Transverse colon (tissue), 4 donors: ENCODE data around the gene RAB5IF. TPM values are rescaled to one million over a fixed set of nuclear protein-coding genes. Genes with fewer than 3 reads are reported as not detected.

Experiments
- DNase-seq: peaks from one replicate; pipeline ENCODE4 v3.0.0-alpha.2; 2019
- H3K27ac ChIP-seq, 4 donors: fragments of 200-600 bp; sonication (generic); 2 replicates each; pipeline ENCODE4 v1.5.1; 2016 to 2018; ENCODE audit warnings: inconsistent platforms in 4 of 4
- H3K27me3 ChIP-seq: fragments of 200-600 bp; sonication (generic); 2 replicates; pipeline ENCODE4 v1.5.1; 2017; ENCODE audit warnings: inconsistent platforms
- H3K36me3 ChIP-seq, 4 donors: fragments of 200-600 bp; sonication (generic); 2 replicates each; pipeline ENCODE4 v1.5.1; 2017 to 2019; ENCODE audit warnings: inconsistent platforms in 4 of 4
- H3K4me1 ChIP-seq, 4 donors: fragments of 200-600 bp; sonication (generic); 2 replicates each; pipeline ENCODE4 v1.5.1; 2017 to 2020; ENCODE audit warnings: inconsistent platforms in 4 of 4
- H3K4me3 ChIP-seq, 4 donors: fragments of 200-600 bp; sonication (generic); 1 replicate in 1 of 4; 2 replicates in 3 of 4; pipeline versions ENCODE4 v1.5.1 to v1.6.1; 2017 to 2019; ENCODE audit warnings: inconsistent platforms in 4 of 4
- H3K9me3 ChIP-seq, 2 donors: fragments of 200-600 bp; sonication (generic); 2 replicates each; pipeline ENCODE4 v1.5.1; 2017 to 2019; ENCODE audit warnings: inconsistent platforms in 2 of 2
- EP300 ChIP-seq: sonication (generic); formaldehyde crosslinking; IDR thresholded peaks from one replicate; pipeline ENCODE4 v1.6.1; 2017; ENCODE audit warnings: antibody characterized with exemption, low read depth
- POLR2A ChIP-seq: fragments of 450-650 bp; IDR thresholded peaks from one replicate; pipeline ENCODE4 v1.6.1; 2016; ENCODE audit warnings: antibody characterized with exemption, mild to moderate bottlenecking, moderate library complexity
- POLR2AphosphoS5 ChIP-seq, 3 donors: sonication (generic); formaldehyde crosslinking; IDR thresholded peaks; one replicate each; pipeline ENCODE4 v1.6.1; 2016; ENCODE audit warnings: antibody characterized with exemption in 3 of 3
- WGBS, 2 donors: methylation state at CpG; one replicate each; pipeline ENCODE4 v1.1.5; 2018; ENCODE audit warnings: low coverage in 1 of 2; 5-methylcytosine and 5-hydroxymethylcytosine counted together
- in situ Hi-C, 4 donors: fragments of 200-750 bp; cut with MboI; loops; one replicate each; pipeline versions ENCODE4 v1.15.0 to v1.15.1; 2017; ENCODE audit warnings: low sequenced_read_pairs in 3 of 4, low pct_ligation_motif_present in 1 of 4, low pct_unique_long_range_greater_than_20kb in 1 of 4
- intact Hi-C: fragments of 100-400 bp; cut with DNase I; formaldehyde crosslinking; loops from one replicate; pipeline ENCODE4 v1.15.1; 2023; ENCODE audit warnings: low total_unique reads
- total RNA-seq, 4 donors: library from RNA; depleted of rRNA; stranded (reverse); fragments of >200 nt; gene quantifications; one replicate each; pipeline ENCODE4 v1.1.0, GENCODE V29; 2016
- TF ChIP-seq, protein P1 (sequence below), 5 experiments: fragments of 200-600 bp in 3 of 5; fragments of 450-650 bp in 2 of 5; sonication (generic) in 3 of 5; IDR thresholded peaks; 1 replicate in 2 of 5; 2 replicates in 3 of 5; pipeline ENCODE4 v1.5.1; 2016 to 2017; ENCODE audit warnings: antibody characterized with exemption in 5 of 5, inconsistent platforms in 3 of 5, mild to moderate bottlenecking in 2 of 5, moderate library complexity in 1 of 5

The RAB5IF gene
- total RNA-seq, 4 donors from 2014 or later = 42.2 to 136 (median 102) TPM

DNA sequence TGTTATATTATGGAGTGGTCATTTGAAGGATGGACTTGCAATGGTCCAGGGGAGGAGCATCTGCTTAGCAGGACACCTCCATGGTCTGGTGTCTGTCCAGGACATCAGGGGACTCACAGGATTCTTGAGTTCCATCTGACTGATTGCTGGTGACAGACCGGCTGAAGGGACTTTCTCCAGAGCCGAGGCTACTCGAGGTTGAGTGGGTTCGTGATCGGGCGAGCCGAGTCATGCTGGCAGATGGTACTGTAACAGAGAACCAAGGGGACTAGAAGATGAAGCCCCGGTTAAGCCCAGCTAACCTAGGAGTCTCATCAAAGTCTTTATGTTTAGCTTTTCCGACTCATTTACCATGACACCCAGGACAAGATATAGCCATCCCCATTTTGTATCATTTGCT lies 47.9 kb downstream of the RAB5IF start:
- no peak overlapping the region for H3K4me3 ChIP-seq
- TF ChIP-seq EP300 (no peak), POLR2A (no peak), POLR2AphosphoS5 (IDR thresholded peaks at IDR 0.05) (no peak)
- TF ChIP-seq, protein P1, sequence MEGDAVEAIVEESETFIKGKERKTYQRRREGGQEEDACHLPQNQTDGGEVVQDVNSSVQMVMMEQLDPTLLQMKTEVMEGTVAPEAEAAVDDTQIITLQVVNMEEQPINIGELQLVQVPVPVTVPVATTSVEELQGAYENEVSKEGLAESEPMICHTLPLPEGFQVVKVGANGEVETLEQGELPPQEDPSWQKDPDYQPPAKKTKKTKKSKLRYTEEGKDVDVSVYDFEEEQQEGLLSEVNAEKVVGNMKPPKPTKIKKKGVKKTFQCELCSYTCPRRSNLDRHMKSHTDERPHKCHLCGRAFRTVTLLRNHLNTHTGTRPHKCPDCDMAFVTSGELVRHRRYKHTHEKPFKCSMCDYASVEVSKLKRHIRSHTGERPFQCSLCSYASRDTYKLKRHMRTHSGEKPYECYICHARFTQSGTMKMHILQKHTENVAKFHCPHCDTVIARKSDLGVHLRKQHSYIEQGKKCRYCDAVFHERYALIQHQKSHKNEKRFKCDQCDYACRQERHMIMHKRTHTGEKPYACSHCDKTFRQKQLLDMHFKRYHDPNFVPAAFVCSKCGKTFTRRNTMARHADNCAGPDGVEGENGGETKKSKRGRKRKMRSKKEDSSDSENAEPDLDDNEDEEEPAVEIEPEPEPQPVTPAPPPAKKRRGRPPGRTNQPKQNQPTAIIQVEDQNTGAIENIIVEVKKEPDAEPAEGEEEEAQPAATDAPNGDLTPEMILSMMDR (IDR thresholded peaks at IDR 0.05) = no peak
- no peaks in the 10 kb centered on the region for H3K27me3 ChIP-seq
- H3K4me1 ChIP-seq = no peaks in the 10 kb centered on the region
- in situ Hi-C loops (no loop called here), intact Hi-C loops (no loop called here)
- no peak for DNase-seq
- 90 to 91% methylated on average over 2 to 9 of the region's 9 CpGs for WGBS, 2 donors
- no peak overlapping the region for H3K27ac ChIP-seq
- no peaks in the 10 kb centered on the region for H3K9me3 ChIP-seq
- H3K36me3 ChIP-seq = peaks cover 0 to 7% (median 2%) of the 10 kb centered on the region in 4 donors

DNA sequence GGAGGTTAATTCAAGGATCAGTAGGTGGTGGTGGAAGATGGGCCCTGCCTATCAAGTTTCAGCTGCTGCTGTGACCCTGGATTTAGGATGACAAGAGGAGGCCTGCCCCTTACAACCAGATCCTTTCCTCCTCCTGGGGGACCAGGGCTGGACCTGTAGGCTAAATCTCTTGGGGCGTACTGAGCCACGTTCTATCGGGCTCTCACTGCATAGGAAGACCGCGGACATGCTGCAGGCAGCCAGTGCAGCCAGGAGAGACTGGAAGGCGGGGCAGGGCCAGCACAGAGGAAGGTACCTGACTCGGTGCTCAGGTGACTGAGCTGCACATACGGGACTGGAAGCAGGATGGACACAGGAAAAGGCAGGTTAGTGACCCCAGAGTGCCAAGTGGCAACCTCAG lies 48.9 kb downstream of the RAB5IF start:
- no peak for TF ChIP-seq EP300
- TF ChIP-seq, protein P1 (IDR thresholded peaks at IDR 0.05) = no peak
- no peak for TF ChIP-seq POLR2A
- no peak for TF ChIP-seq POLR2AphosphoS5 (IDR thresholded peaks at IDR 0.05)
- Histone ChIP-seq H3K27me3 (no peaks in the 10 kb centered on the region), H3K4me1 (no peaks in the 10 kb centered on the region), H3K9me3 (no peaks in the 10 kb centered on the region), H3K27ac (no peak overlapping the region), H3K36me3 (peaks cover 0 to 13% (median 6%) of the 10 kb centered on the region in 4 donors), H3K4me3 (no peak overlapping the region)
- in situ Hi-C loops = no loop called here
- 92% methylated on average over 8 of the region's 8 CpGs; no CpG with 5 or more reads in 1 of the 2 donors for WGBS, 2 donors
- intact Hi-C loops = no loop called here
- no peak for DNase-seq

DNA sequence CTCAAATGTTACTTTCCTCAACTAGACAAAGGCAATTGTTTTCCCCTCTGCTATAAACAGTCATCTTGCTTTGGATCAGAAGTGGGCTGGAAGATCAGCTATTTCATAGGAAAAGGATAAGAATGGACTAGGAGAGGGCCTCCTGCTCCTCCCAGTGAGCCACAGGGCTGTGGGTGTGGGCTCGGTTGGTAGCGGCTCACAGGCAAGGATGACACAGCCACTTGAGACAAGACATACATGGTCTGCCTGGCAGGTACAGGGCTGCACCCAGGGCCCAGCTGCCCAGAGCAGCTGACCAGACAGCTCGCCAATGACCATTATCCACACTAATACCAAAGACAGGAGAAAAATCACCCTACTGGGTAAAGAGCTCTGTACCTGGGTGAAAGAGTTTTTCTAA lies 49.4 kb downstream of the RAB5IF start:
- DNase-seq = no peak
- in situ Hi-C loops (no loop called here), intact Hi-C loops (no loop called here)
- no peaks in the 10 kb centered on the region for H3K4me1 ChIP-seq
- no peaks in the 10 kb centered on the region for H3K27me3 ChIP-seq
- H3K36me3 ChIP-seq = peaks cover 0 to 18% (median 8%) of the 10 kb centered on the region in 4 donors
- WGBS, 2 donors = 92% methylated on average over 3 of the region's 3 CpGs; no CpG with 5 or more reads in 1 of the 2 donors
- H3K4me3 ChIP-seq = no peak overlapping the region
- no peaks in the 10 kb centered on the region for H3K9me3 ChIP-seq
- H3K27ac ChIP-seq = no peak overlapping the region
- TF ChIP-seq EP300 (no peak), POLR2AphosphoS5 (IDR thresholded peaks at IDR 0.05) (no peak), POLR2A (no peak)
- TF ChIP-seq, protein P1 (IDR thresholded peaks at IDR 0.05) = no peak

DNA sequence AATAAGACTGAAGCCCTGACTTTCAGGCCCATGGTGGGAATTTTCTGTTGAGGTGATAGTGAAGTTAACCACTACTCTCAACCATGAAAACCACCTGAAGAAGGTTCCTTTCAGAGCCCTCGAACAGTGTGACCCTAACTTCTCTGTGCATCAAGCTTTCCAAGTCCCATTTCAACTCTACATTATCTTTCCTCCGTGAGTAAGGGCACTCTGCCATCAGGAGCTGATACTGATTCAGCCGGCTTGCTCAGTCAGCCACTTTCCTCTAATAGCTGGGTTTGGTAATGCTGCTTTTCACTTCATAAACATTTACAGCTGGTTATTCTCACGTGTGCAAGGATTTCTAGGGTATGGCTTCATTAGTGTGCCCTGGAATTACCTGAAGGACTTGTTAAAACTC lies 51.2 kb downstream of the RAB5IF start:
- TF ChIP-seq POLR2AphosphoS5 (IDR thresholded peaks at IDR 0.05) (no peak), EP300 (no peak), POLR2A (no peak)
- TF ChIP-seq, protein P1 (IDR thresholded peaks at IDR 0.05) = no peak
- no peaks in the 10 kb centered on the region for H3K27me3 ChIP-seq
- no peak for DNase-seq
- no peak overlapping the region for H3K4me3 ChIP-seq
- 86 to 87% methylated on average over 1 to 4 of the region's 4 CpGs for WGBS, 2 donors
- intact Hi-C loops = no loop called here
- no peak overlapping the region for H3K27ac ChIP-seq
- no peaks in the 10 kb centered on the region for H3K4me1 ChIP-seq
- peaks cover 0 to 20% (median 9%) of the 10 kb centered on the region in 4 donors for H3K36me3 ChIP-seq
- in situ Hi-C loops = no loop called here
- no peaks in the 10 kb centered on the region for H3K9me3 ChIP-seq
